ENCODE data around the gene MYL5. TPM values are rescaled to one million over a fixed set of nuclear protein-coding genes. Genes with fewer than 3 reads are reported as not detected.

Gene MYL5
- total RNA-seq, 4 donors from 2014 or later = 5.2 to 32.8 (median 12.9) TPM

DNA sequence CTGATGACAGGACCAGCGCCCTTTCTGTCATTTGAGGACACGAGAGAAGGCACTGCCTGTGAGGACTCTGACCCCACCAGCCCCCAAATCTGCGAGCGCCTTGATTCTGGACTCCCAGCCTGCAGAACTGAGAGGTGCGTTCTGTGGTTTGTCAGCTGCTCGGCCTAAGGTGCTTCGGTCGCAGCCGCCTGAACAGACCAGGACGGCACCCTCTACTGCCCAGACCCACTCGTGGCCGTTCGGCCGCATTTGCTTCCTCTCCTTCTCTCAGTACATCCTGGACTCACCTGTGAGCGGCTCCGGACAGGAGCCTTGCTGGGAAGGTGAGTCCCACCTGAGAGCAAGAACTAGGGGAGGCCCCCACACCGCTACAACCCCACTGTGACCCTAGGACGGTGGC is 39.7 kb downstream of the MYL5 start:
- Histone ChIP-seq H3K4me1 (peaks cover 0 to 26% (median 0%) of the 10 kb centered on the region in 4 donors), H3K9me3 (no peaks in the 10 kb centered on the region), H3K27ac (no peak overlapping the region), H3K27me3 (no peaks in the 10 kb centered on the region), H3K36me3 (peaks cover 0 to 14% (median 0%) of the 10 kb centered on the region in 3 donors), H3K4me3 (no peak overlapping the region)
- no peak for DNase-seq (ENCODE audit: low spot score in 2 of 2)
- WGBS, 2 donors = 89 to 92% methylated on average over 18 of the region's 18 CpGs
- no peak for TF ChIP-seq POLR2A (IDR thresholded peaks at IDR 0.05)
- TF ChIP-seq EP300 (IDR thresholded peaks at IDR 0.05) = no peak
- TF ChIP-seq CTCF (IDR thresholded peaks at IDR 0.05) = no peak

DNA sequence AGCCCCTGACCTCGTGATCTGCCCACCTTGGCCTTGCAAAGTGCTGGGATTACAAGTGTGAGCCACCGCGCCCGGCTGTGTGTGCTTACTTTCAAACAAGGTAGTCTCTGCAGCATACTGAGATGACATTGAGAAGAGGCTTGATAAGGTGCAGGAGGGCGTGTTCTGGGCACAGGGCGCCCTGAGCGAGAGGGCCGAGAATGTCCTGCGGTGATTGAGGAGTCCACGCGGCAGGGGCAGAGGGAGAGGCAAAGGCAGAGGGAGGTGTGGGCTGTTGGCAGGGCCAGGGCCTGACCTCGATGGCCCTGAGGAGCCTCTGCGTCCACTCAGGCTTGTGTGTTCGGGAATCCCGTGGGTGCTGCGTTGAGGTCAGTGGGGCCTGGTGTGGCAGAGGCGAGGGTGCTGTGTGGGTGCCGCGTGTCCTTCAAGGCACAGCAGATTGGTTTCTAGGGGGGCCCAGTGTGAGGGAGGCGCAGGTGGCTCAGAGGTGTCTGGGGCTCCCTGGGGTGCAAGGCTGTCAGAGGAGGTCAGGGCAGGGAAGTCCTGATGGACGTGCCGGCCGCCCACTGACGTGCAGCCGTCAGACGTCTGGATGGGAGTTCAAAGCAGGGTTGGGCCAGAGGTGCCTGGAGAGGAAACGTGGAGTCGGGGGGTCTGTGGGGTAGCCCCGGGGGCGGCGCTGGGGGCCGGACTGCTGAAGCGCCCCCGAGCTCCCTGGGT is 43.4 kb downstream of the MYL5 start:
- peaks cover 0 to 16% (median 0%) of the 10 kb centered on the region in 3 donors for H3K36me3 ChIP-seq
- WGBS, 2 donors = 73 to 75% methylated on average over 34 of the region's 34 CpGs

DNA sequence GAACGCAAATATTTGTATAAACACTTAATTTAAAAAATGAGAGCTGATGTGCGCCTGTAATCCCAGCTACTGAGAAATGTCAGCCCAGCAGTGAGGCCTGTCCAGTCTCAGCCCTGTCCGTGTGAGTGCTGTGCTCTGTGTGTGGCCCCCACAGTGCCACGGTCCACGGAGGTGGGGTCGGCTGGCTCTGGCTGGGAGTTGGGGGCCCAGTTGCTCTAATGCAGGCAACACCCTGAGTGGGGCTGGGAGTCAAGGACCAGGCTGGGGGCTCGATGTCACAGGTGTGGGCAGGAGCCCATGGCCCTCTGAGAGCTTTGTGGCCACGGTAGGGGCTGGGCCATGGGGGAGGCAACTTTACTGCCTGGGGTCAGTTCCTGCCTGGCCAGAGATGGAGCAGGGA is 44.1 kb downstream of the MYL5 start:
- peaks cover 0 to 35% (median 7%) of the 10 kb centered on the region in 4 donors for H3K4me1 ChIP-seq
- 74 to 84% methylated on average over 8 of the region's 8 CpGs for WGBS, 2 donors
- H3K27me3 ChIP-seq = no peaks in the 10 kb centered on the region
- peaks cover 0 to 23% (median 0%) of the 10 kb centered on the region in 3 donors for H3K36me3 ChIP-seq
- TF ChIP-seq POLR2A (IDR thresholded peaks at IDR 0.05) (no peak), CTCF (IDR thresholded peaks at IDR 0.05) (no peak), EP300 (IDR thresholded peaks at IDR 0.05) (no peak)
- H3K27ac ChIP-seq = no peak overlapping the region
- no peak overlapping the region for H3K4me3 ChIP-seq
- no peak for DNase-seq (ENCODE audit: low spot score in 2 of 2)
- H3K9me3 ChIP-seq = no peaks in the 10 kb centered on the region

More for the DNA sequence above, 43.4 kb downstream of the MYL5 start:
- DNase-seq (ENCODE audit: low spot score in 2 of 2) = no peak
- Histone ChIP-seq H3K9me3 (no peaks in the 10 kb centered on the region), H3K4me3 (no peak overlapping the region), H3K27ac (peak overlapping the region in 1 of 4 donors; percentile 0), H3K27me3 (no peaks in the 10 kb centered on the region), H3K4me1 (peaks cover 0 to 35% (median 7%) of the 10 kb centered on the region in 4 donors)
- TF ChIP-seq EP300 (IDR thresholded peaks at IDR 0.05) (no peak), CTCF (IDR thresholded peaks at IDR 0.05) (no peak), POLR2A (IDR thresholded peaks at IDR 0.05) (no peak)

DNA sequence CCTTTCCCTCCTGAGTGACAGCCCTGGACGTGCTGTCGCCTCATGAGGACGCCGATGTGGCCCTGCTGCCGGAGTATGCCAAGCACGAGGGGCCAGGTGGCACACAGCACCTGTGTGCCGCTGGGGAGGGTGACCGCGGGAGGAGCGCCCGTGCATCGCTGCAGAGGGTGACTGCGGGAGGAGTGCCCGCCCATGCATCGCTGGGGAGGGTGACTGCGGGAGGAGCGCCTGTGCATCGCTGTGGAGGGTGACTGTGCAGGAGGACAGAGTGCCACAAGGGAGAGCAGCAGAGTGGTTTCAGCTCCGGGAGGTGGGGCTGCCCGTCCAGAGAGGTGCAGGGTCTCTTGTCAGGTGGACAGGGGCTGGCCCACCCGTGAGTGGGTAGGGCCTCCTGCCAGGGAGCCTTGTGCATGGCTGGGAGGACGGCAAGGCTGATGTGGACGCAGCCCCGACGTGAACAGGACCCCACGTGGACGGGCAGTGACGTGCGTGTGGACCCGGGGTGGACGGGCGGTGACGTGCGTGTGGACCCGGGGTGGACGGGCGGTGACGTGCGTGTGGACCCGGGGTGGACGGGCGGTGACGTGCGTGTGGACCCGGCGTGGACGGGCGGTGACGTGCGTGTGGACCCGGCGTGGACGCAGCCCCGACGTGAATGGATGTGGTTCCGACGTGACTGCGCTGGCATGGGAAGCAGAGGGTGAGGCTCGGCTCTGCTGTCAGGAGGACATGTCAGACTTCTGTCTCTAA is 45.9 kb downstream of the MYL5 start:
- Histone ChIP-seq H3K9me3 (no peaks in the 10 kb centered on the region), H3K27me3 (no peaks in the 10 kb centered on the region), H3K4me3 (no peak overlapping the region), H3K4me1 (peaks cover 0 to 41% (median 7%) of the 10 kb centered on the region in 4 donors), H3K36me3 (peaks cover 0 to 18% (median 0%) of the 10 kb centered on the region in 3 donors), H3K27ac (peak overlapping the region in 2 of 4 donors; percentile 20 to 60)
- 92 to 97% methylated on average over 59 of the region's 59 CpGs for WGBS, 2 donors
- TF ChIP-seq EP300 (IDR thresholded peaks at IDR 0.05) (no peak), POLR2A (IDR thresholded peaks at IDR 0.05) (no peak), CTCF (IDR thresholded peaks at IDR 0.05) (no peak)
- no peak for DNase-seq (ENCODE audit: low spot score in 2 of 2)

Data from tibial nerve (tissue), 4 donors.